RPMI8226 (cell line): ENCODE data around the gene NCAPH2.
"Not testable (repeated sequence)": the region's sequence is repeated elsewhere in the genome, so short reads cannot be mapped to it uniquely, and the experiment has no call there.

Experiments
- DNase-seq: peaks from one replicate; pipeline ENCODE4 v3.0.0-alpha.2; 2015

The NCAPH2 gene

DNA sequence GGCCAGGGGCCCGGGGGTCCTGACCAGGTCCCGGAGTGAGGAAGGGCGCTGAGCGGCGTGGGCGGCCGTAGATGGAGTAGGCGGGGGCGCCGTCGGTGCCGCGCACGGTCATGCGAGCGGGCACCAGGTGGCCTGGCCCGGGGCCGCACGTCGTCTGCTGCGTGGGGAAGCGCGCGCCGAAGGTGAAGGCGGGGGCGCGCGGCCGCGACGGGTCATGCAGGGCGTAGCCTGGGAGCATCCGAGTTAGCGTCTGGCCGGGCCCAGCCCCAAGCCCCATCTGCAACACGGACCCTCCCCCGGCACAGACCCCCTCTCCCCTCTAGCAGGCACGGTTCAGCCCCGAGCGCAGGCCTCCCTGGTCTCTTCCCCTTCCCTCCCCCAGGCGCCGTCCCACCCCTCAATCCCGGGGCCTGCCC, 23.5 kb downstream of the NCAPH2 start:
- peak; percentile 88 for DNase-seq

DNA sequence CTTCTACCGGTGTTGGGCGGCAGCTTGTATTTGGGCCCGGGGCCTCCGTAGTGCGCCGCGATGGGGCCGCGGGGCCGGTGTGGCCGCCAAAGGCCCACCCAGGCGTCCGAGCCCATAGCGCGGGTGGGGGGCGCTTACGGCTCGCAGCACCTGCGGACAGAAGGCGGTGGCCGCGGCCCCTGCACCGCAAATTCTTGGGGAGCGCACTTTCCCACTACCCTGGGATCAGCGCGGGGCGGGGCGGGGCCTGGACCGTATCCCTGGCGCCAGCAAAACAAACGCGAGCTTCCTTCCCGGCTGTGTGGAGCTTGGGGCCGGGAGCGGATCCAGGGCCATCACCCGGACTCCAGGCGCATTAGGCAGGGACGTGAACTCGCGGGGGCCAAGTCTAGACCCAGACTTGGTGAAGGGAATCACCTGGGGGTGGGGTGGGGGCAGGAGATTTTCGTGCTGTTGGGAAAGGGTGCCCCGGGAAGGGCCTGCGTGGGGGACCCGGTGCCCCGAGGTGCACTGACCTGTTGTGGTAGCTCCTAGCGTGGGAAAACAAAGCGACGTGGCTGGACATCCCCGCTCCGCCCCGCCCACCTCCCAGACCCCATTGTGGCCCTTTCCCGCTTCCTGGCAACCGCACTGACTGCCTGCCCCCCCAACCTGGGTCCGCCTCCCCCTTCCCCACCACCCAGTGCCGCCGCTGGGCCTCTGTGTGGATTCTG, 24.1 kb downstream of the NCAPH2 start:
- no peak for DNase-seq

DNA sequence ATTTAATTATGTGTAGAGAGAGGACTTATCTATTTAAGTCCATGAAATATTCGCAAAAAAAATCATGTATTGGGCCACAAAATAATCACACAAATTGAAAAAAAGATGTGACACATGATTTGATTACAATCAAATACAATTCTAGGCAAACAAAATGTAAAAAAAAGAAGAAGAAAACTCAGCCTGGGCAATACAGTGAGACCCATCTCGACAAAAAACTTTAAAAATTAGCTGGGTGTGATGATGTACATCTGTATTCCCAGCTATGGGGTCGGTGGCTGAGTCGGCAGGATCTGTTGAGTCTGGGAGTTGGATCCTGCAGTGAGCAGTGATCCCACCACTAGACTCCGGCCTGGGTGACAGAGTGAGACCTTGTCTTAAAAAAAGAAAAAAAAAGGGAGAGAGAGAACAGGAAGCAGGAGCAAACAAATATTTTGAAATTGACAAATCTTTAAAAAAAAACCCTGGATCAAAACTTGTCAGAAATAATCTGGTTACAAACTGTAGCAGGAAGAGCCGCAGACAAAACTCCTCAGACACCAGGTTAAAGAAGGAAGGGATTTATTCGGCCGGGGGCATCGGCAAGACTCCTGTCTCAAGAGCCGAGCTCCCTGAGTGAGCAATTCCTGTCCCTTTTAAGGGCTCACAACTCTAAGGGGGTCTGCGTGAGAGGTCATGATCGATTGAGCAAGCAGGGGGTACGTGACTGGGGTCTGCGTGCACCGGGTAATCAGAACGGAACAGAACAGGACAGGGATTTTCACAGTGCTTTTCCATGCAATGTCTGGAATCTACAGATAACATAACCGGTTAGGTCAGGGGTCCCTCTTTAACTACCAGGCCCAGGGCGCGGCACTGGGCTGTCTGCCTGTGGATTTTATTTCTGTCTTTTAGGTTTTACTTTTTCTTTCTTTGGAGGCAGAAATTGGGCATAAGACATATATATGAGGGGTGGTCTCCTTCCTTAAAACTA, 25.1 kb downstream of the NCAPH2 start:
- no peak for DNase-seq

DNA sequence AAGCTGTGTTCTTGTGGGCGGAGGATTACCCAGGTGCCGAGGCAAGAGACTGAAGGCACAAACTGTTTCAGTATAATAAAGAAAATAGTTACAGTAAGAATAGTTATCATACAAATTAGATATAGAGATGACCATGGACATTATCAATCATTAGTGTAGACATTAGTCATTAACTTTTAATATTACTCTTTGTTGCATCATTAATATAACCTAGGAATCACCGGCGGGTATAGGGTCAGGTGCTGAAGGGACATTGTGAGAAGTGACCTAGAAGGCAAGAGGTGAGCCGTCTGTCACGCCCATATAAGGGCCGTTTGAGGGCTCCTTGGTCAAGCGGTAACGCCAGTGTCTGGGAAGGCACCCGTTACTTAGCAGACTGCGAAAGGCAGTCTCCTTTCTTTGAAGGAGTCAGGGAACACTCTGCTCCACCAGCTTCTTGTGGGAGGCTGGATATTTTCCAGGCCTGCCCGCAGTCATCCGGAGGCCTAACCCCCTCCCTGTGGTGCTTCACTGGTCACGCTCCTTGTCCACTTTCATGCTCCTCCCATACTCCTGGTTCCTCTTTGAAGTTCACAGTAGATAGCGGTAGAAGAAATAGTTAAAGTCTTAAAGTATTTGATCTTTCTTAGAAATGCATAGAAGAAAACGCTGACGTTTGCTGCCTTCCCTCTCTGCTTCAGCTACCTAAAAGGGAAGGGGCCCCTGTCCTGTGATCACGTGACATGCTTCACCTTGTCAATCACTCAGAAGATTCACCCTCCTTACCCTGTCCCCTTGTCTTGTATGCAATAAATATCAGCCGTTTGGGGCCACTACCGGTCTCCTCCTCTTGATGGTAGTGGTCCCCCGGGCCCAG, 26.1 kb downstream of the NCAPH2 start:
- peak; percentile 87 for DNase-seq

DNA sequence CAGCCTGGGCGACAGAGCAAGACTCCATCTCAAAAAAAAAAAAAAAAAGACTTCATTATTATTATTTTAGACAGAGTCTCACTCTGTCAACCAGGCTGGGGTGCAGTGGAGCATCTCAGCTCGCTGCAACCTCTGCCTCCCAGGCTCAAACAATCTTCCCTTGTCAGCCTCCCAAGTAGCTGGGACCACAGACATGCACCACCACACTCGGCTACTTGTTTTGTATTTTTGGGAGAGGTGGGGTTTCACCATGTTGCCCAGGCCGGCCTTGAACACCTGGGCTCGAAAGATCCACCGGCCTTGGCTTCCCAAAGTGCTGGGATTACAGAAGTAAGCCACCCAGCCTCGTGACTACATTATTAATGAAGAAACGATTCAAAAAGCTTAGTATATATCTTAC, 27.1 kb downstream of the NCAPH2 start:
- no peak for DNase-seq

DNA sequence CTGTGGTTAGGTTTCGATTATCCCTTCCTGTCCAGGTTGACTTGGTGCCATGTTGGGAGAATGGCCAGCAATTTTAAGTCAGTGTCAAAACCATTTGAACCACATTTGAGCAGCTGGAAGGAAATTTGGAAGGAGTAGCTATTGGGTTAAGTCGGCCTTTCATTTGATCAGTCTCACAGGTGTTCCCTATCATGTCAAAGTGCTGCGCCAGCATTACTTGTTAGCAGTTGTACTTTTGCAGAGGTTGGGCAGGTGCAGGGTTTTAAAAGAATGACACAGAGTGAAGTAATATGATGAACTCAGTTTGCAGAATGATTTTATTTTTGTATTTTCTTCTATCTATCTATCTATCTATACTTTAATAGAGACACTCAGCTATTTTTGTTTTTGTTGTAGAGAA, 28.2 kb downstream of the NCAPH2 start:
- peak; percentile 95 for DNase-seq

DNA sequence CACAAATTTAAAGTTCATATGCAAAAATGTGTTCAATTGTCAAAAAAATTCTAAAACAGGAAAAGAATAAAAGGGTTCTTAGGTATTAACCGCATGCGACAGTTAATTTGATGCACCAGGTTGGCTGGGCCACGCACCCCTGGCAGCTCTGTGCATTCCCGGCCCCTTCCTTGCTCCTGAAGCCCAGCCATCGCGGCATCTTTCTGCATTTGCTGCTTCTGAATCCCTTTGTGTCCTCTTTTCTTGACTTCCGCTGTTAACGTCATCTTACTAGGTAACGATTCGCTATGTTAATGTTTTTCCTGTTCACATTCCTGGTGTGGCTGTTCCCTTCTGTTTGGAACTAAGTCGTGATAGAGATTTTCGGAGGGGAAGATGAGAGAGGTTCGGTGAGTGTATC, 29.7 kb downstream of the NCAPH2 start:
- DNase-seq = no peak

DNA sequence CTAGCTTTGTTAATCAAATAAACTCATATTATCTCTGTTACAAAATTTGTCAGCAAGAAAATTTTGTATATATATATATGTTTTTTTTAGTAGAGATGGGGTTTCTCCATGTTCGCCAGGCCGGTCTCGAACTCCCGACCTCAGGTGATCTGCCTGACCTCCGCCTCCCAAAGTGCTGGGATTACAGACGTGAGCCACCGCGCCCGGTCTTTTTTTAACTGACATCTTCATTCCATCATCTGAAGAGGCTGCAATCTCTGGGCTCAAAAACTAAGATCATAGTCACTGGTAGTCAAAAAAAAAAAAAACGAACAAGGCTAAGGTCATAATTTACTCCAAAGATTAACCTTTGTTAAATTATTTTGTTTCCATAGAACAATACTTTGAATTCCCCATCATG, 32.4 kb downstream of the NCAPH2 start:
- no peak for DNase-seq

DNA sequence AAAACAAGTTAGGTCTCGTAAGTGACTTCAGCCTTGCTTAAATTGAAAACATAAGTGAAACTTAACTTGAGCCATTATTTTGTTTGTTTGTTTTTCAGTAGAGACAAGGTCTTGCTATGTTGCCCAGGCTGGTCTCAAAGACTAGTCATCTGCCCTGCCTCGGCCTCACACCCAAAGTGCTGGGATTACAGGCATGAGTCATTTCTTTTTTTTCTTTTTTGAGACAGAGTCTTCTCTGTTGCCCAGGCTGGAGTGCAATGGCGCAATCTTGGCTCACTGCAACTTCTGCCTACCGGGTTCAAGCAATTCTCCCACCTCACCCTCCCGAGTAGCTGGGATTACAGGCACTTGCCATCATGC, 33.6 kb downstream of the NCAPH2 start:
- not testable (repeated sequence) for DNase-seq

DNA sequence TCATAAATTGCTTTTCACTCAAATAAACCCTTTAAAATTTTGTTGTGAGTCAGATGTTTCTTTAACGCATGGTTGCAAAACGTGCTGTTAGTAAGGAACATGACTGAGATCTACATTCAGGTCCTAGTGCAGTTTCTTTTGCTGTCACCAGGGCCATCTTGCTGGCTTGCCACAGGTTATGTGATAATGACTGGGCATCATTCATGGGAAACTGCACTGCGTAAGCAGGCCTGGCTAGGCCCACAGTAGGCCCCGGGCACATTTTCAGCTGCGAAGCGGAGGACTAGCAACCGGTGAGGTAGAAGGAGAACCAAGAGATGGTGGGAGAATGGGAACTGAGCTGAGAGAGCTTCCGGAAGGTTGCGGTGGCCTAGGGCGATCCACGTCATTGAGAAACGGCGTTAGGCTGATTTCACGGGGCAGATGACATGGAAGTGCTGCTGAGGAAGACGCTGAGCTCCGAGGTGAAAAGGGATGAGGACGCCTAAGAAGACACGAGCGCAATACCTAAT, 34.4 kb downstream of the NCAPH2 start:
- no peak for DNase-seq

DNA sequence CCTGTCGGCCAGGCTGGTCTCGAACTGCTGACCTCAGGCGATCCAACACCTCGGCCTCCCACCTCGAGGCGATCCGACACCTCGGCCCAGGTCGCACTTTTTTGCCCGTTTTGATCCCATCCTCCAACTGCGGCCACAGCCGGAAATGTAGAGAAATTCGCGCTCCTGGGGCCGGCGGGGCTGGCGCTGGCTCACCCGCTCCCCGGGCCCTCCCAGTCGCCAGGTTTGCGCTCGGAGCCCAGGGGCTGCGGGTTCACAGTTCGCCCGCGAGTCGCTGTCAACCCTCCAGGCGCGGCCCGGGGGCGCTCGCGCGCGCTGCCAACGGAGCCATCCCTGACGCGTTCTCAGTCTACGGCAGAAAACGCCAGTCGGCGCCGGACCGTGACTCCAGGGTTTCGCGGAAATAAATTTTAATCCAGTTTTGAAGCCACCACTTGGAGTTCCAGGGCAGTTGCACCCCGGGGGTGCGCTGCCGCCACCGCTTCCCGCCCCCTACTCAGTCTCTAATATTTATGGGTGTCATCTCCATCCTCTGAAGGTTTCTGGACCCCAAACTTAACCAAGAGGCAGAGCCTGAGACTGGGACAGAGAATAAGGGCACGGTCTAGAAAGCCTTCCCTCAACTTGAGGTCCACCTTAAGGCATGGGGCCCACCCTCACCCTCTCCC, 36.2 kb downstream of the NCAPH2 start:
- peak; percentile 92 for DNase-seq

DNA sequence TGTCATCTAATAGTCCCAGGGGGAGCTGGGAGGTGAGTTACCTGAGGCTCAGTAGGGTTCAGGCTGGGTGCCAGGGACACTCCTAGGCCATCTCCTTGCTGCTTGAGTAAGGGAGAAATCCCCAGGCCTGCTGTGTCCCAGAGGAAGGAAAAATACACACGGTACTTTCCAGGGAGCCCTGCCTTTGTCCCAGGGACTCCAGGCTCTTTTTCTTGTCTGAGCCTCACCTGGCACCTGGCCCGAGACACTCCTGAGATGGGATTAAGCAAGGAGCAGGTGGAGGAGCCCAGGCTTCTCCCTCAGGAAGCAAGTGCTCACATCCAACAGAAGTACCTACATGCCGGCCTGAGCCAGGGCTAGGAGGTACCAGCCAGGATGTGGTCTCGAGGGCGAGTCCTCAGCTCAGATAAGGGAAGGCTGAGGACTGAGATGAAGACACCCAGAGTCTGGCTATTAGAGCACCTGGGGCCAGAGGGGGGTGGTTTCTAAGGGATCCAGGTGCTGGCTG, 36.8 kb downstream of the NCAPH2 start:
- DNase-seq = peak; percentile 20

DNA sequence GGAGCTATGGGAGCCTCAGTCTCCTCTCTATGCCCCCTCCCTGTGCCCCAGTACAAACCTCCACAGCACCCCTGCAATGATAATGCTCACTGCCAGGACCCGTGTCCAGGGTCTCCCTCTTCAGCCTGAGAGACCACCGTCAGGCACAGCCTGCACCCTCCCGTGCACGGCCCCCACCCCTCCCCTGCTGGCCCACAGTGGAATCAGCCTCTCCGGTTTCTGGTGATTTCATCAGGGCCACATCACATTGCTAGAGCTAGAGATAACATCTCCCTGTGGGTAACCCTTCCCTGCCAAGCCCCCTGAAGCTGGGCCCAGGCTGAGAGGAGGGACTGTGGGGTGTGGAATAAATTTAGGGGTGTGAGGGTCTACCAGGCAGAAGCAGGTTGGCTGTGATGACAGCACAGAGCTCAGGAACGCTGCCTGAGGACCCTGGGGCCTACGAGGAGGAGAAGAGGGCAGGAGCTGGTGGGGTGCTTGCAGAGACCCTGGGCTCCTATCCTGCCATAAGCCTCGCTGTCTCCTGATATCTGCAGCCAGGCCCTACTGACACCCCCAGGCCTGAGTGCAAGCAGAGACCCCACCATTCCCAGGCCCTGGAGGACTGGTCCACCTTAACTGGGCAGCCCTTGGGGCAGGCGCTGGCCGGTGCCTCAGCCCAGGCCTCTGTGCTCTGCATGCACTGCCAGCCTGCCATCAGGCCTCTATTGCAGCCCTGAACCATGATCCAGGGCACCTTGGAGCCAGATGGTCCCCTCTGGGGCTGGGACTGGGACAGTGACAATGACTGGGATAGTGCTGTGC, 37.7 kb downstream of the NCAPH2 start, which contains the start of gene KLHDC7B:
Gene KLHDC7B, plus strand, starts transcription at position 378 of the 804 bp plus-strand sequence. Its CDS starts 345 bp downstream, at position 723.
- DNase-seq = no peak

DNA sequence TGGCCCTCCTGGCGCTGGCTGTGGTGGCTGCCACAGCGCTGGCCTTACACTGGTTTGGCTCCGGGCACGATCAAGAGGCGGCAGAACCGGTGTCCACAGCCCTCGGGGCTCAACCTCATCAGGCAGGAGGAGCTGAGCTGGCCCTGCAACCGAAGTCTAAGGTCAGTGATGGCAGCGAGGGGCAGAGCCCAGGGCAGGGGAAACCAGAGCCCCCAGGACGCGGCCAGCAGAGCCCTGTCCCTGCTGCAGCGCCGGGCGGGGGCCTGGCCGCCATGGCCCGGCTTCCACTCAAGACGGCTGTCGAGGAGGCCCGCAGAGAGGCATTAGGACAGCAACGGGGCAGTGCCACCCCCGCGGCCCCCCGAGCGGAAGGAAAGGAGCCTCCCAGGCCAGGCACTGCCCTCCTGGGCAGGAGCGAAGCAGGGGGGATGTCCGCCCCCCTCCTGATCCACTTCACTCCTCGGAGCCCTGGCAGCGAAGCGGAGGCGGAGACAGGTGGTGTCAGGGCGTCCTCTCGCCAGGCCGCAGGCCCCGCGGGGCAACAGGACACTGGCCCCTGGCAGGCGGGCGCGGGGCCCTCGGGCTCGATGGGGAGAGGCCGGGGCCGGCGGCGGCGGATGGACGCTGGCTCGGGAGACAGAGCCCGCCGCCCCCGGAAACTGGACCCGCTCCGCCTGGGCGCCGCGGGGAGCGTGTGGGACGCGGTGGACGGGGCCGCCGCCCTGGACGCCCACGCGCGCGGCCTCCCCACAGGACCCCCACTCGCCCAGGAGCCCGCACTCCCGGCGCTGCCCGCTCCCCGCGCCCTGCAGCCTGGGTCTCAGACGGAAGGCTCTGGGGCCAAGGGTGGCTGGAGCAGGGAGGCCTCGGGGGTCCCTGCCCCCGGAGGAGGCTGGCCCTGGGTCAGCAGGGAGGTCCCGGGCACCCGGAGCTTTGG, 38.6 kb downstream of the NCAPH2 start:
- no peak for DNase-seq

DNA sequence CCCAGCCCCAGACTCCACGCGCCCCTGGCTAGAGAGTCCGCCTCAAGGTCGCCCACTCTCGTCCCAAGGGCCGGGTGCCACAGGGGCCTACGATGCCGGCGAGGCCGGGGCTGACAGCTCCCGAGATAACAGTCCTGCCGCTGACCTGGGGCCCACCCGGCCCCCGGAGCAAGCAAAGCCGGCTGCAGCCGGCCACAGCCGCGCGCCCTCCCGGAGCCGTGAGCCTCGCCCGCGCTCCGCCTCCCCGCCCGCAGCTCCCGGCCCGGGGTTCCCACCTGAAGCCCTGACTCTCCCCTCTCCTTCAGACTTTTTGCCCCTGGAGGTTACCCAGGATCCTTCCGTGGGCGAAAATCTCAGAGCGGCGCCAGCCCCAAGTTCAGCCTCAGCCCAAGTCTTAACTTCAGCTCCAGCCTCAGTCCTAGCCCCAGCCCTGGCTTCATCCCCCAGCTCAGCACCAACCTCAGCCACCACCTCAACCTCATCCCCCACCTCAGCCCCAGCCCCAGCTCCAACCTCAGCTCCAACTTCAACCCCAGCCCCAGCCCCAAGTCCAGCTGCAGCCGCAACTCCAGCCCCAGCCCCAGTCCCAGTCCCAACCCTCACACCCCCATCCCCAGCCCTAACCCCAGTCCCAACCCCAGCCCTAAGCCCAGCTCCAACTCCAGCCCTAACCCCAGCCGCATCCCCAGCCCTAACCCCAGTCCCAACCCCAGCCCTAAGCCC, 39.4 kb downstream of the NCAPH2 start:
- no peak for DNase-seq

DNA sequence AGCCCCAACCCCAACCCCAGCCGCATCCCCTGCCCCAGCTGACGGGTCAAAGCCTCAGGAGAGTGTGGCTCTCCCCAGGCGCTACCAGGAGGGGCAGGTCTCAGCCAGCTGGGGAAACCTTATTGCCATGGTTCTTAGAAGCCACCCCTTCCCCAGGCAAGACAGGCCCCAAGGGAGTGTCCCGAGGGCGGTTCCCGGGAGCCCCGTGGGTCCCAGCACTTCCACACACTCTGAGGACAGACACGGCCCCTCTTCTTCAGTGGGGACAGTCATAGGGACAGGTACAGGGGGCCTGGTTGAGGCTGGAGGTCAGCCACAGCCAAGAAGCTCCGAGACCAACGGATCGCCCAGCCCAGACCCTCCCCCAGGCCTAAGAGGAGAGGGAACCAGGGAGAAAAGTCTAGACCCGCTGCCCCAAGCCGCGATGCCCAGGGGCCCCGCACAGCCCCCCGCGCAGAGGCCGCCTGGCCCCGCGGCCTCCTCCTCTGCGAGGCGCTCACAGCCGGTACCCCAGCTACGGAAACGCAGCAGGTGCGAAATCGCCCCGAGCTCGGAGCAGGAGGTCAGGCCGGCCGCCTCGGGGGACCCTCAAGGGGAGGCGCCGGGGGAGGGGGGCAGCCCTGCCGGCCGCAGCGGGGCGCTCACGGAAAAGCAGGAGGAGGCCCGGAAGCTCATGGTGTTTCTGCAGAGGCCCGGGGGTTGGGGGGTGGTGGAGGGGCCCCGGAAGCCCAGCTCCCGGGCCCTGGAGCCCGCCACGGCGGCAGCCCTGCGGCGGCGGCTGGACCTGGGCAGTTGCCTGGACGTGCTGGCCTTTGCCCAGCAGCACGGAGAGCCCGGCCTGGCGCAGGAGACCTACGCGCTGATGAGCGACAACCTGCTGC, 40.3 kb downstream of the NCAPH2 start:
- no peak for DNase-seq

DNA sequence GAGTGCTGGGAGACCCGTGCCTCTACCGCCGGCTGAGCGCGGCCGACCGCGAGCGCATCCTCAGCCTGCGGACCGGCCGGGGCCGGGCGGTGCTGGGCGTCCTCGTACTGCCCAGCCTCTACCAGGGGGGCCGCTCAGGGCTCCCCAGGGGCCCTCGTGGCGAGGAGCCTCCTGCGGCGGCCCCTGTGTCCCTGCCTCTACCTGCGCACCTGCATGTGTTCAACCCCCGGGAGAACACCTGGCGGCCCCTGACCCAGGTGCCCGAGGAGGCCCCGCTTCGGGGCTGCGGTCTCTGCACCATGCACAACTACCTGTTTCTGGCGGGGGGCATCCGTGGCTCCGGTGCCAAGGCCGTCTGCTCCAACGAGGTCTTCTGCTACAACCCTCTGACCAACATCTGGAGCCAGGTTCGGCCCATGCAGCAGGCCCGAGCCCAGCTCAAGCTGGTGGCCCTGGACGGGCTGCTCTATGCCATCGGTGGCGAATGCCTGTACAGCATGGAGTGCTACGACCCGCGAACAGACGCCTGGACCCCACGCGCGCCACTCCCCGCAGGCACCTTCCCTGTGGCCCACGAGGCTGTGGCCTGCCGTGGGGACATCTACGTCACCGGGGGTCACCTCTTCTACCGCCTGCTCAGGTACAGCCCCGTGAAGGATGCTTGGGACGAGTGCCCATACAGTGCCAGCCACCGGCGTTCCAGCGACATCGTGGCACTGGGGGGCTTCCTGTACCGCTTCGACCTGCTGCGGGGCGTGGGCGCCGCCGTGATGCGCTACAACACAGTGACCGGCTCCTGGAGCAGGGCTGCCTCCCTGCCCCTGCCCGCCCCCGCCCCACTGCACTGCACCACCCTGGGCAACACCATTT, 41.1 kb downstream of the NCAPH2 start:
- DNase-seq = no peak
